Peyer's patch (tissue), 4 donors: ENCODE measurements around the gene CACNA2D3.

ENCODE experiments used
- POLR2A ChIP-seq, 2 donors: fragments of 450-650 bp; IDR thresholded peaks; one replicate each; pipeline ENCODE4 v1.5.1; 2017; ENCODE audit warnings: antibody characterized with exemption in 2 of 2, mild to moderate bottlenecking in 2 of 2, moderate library complexity in 2 of 2
- TF ChIP-seq, protein P1 (sequence below), 6 experiments: fragments of 450-650 bp in 4 of 6; fragments of 200-600 bp in 2 of 6; sonication (generic) in 1 of 6; IDR thresholded peaks; one replicate each; pipeline ENCODE4 v1.5.1; 2017 to 2019; ENCODE audit warnings: antibody characterized with exemption in 6 of 6, mild to moderate bottlenecking in 3 of 6, moderate library complexity in 1 of 6

DNA sequence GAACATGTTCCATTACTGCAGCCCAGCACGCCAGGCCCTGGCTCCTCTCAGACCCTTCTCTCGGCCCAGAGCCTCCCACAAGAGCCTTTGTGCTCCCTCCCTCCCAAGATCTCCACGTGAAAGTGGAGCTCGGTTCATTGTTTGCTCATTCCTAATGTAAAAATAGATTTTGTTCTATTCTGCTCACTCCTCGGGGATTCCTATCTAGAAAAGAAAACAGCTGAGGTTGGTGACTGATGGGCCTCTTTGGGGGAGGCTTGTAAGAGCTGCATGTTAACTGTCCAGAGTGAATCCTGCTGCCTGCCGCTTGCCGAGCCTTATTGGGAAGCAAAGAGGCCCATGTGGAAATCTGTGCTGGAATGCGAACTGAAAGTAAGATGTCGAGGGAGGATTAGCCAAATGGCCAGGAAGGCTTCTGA is 538.4 kb downstream of the CACNA2D3 start:
- TF ChIP-seq, protein P1, sequence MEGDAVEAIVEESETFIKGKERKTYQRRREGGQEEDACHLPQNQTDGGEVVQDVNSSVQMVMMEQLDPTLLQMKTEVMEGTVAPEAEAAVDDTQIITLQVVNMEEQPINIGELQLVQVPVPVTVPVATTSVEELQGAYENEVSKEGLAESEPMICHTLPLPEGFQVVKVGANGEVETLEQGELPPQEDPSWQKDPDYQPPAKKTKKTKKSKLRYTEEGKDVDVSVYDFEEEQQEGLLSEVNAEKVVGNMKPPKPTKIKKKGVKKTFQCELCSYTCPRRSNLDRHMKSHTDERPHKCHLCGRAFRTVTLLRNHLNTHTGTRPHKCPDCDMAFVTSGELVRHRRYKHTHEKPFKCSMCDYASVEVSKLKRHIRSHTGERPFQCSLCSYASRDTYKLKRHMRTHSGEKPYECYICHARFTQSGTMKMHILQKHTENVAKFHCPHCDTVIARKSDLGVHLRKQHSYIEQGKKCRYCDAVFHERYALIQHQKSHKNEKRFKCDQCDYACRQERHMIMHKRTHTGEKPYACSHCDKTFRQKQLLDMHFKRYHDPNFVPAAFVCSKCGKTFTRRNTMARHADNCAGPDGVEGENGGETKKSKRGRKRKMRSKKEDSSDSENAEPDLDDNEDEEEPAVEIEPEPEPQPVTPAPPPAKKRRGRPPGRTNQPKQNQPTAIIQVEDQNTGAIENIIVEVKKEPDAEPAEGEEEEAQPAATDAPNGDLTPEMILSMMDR (IDR thresholded peaks at IDR 0.05): no peak
- TF ChIP-seq POLR2A (IDR thresholded peaks at IDR 0.05): no peak
